A549 (cell line): ENCODE measurements around the gene CLCNKA.

Experiments used
- CEBPB ChIP-seq, 2 experiments: fragments of >200 bp in 1 of 2; sonication (Bioruptor Twin) in 1 of 2; formaldehyde crosslinking in 1 of 2; IDR thresholded peaks; 2 replicates each; pipeline ENCODE4 v1.6.1; 2012 to 2016
- POLR2A ChIP-seq: IDR thresholded peaks from 2 replicates; pipeline ENCODE4 v1.6.1; 2012; ENCODE audit warnings: mild to moderate bottlenecking, low read length
- TF ChIP-seq, protein P1 (sequence below): fragments of >200 bp; sonication (Bioruptor Twin); formaldehyde crosslinking; IDR thresholded peaks from 3 replicates; pipeline ENCODE4 v1.5.1; 2016

DNA sequence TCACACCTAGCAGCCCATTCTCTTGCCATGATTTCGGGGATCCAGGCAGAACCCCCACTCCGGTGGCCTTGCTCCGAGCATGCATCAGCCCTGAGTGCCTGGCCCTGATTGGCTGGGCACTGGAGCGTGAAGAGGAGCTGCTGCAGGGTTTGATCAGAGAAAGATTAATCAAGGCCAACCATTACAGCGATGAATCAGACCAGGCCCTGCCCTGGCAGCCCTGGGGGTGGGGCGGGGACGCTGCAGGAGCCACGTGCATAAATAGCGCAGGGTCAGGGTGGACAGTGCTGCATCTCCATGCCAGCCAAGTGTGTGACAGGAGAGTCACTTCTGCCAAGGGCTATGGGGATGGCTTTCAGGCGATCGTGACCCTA, 55.0 kb downstream of the CLCNKA start:
- TF ChIP-seq POLR2A, result no peak
- no peak for TF ChIP-seq CEBPB (IDR thresholded peaks at IDR 0.05)
- TF ChIP-seq, protein P1, sequence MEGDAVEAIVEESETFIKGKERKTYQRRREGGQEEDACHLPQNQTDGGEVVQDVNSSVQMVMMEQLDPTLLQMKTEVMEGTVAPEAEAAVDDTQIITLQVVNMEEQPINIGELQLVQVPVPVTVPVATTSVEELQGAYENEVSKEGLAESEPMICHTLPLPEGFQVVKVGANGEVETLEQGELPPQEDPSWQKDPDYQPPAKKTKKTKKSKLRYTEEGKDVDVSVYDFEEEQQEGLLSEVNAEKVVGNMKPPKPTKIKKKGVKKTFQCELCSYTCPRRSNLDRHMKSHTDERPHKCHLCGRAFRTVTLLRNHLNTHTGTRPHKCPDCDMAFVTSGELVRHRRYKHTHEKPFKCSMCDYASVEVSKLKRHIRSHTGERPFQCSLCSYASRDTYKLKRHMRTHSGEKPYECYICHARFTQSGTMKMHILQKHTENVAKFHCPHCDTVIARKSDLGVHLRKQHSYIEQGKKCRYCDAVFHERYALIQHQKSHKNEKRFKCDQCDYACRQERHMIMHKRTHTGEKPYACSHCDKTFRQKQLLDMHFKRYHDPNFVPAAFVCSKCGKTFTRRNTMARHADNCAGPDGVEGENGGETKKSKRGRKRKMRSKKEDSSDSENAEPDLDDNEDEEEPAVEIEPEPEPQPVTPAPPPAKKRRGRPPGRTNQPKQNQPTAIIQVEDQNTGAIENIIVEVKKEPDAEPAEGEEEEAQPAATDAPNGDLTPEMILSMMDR, result no peak
